ENCODE data around the gene MFRP. TPM values are rescaled to one million over a fixed set of nuclear protein-coding genes. Genes with fewer than 3 reads are reported as not detected.

MFRP gene
- total RNA-seq, 1 donor from 2014 or later = not detected

DNA sequence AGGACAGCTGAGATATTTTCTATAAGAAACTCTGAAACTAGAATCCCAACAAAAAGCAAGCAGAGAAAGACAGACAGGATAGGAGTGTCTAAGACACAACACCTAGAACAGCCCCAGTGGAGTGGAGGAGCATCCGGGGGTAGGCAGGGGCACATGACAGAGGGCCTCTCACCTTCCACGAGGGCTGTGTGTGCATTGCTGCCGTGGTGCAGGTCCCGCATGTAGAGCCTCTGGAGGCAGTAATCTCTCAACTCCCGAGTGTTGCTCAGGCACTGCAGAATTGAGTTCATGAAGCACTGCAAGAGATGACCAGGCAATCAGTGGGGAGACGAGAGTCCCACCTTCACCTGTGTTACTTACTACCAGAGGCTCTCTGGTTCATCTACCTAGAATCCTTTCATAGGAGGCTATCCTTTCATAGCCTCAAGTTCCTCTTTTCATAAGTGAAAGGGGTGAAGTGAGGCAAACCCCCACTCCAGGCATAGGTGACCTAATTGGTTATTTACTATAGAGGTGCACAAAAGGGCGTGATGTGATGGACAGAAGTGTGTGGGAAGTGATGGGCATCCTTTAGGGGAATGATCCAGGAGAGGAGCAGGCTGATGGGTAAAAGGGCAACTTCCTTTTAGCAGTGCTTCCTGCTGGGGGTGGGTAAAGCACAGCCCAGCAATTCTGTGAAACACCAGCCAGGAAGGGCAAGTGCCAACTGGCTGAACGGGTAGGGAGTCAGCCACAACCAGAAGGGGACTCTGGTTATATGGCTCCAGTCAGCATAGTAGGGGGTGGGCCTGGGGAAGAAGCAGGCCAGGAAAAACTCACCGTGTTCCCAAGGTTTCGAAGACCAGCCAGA is 13.1 kb upstream of the MFRP start:
- DNase-seq (ENCODE audit: low spot score) = no peak

DNA sequence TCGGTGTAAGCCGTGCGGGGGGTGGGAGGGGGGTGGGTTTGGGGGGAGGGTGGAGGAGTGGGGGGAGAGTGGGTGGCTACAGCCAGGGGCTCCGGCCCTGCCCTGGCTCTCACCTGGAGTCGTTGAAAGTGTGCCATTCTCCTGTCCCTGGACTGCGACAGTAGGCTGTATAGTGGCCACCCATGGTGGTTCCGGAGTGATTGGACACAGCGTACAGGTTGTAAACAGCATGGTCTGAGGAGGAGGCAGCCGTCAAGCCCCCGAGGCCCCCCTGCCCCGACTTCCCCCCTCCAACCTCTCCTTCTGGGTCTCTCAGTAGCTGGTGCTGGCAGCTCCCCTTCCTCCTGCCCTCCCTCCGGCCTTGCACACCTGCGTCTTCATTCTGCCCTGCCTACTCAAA is 10.6 kb upstream of the MFRP start:
- DNase-seq (ENCODE audit: low spot score) = no peak

DNA sequence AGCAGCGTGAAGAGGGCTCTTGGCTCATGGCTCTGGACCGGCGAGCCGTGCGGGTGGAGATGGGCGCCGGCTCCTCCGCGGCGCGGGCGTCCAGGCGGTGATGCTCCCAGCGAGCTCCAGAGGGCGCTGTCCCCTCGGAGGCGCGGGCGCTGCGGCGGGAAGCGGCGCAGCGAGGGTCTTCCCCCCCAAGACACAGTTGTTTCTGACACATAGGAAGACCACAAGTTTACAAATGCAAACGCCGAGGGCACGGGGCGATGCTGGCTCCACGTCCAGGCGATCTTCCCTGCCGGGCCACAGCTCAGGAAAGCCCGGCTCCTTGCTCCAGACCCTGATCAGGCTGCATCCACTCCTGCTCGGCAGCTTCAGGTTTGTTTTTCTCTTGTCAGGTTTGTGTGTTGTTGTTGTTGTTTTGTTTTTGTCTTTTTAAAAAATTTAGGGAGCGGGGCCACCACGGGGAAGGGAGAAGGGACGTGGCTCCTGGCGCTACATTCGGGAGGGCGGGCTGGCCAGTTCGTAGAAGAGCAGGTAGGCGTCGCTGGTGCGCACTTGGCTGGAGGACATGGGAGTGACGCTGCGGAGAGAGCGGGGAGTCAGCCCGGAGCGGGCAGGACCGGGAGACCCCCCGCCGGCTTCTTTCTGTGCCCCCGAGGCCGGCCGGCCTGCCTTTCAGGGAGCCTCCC is 10.0 kb upstream of the MFRP start:
- DNase-seq (ENCODE audit: low spot score) = peak; percentile 85

DNA sequence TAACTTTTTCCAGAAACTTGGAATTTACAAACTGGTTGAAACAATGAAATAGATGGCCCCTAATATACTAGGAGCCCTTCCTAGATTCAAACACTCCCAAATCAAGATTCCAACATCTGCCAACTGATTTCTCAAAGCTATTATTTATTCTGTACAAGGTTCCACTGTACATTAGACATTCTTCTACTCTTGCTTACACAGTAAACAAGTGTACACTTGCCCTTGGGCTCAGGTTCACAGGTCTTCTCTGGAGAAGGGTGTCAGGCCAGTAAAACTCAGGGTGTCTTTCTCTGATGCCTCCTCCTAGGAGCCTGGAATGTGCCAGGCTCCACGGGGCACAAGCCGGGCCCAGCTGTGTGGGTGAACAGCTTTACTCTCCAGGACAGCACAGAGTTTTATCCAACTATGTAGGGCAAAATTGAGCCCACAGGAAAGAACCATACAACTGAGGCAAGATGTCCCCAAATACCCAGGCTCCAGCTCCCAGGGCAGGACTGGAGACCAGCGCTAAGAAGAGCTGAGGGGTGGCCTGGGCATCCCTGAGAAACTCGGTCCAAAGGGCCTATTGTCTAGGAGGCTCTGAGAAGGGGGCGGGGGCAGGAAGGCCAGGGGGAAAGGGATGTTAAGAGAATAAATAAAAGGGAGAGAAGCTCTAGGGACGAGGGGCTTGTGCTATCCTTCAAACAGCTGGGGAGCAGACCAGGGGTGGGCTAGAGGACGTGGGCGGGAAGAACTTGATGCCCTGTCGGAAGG is 8.8 kb upstream of the MFRP start:
- no peak for DNase-seq (ENCODE audit: low spot score)

DNA sequence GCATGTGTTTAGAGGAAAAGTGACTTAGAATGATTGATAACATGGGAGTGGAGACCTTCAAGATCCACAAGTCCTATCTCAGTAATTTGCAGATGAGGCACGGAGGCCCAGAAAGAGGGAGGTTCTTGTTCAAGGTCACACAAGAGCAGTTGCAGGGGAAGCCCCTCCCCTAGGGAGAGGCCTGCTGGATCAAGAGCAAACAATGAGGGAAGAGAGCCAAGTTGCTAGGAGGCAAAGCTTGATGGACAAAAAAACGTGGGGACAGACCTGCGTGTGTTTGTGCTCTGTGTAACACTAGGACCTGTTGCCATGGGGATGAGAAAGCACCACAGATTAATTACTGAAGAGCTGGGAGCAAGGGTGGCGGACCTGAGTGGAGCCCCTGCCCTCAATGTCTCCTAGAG is 6.4 kb upstream of the MFRP start:
- peak; percentile 68 for DNase-seq (ENCODE audit: low spot score)

DNA sequence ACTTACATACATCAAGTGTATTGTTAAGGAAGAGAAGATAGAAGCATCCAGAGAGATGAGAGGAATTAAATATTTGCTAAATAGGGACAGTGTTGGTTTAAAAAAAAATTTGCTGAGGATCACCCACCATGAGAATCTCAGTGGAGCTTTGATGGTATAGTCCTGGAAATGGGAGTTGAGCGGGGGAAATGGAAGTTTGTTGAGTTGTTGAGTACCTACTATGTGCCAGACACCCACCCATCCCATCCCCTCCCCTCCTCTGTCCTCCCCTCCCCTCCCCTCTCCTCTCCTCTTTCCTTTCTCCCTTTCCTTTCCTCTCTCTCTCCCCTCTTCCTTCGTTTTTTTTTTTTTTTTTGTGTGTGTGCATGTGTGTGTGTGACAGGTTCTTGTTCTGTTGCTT is 4.7 kb upstream of the MFRP start:
- no peak for DNase-seq (ENCODE audit: low spot score)

DNA sequence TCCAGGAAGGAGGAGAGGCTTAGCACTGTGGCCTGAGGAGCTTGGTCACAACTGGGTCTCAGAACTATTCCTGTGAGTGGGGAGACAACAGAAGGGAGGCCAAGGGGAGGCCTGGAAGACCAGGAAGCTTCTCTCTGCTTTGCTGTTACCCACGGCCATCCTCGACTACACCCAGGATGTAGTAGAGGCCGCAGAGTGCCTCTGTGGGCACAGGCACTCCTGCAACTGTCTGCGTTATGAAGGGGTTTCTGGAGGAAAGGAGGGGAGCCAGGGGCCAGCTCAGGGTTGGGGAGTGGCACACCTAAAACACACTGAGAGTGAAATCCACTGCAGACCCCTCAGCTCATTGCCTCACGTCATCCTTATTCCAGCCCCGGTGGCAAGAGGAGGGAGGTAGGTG is 3.8 kb upstream of the MFRP start:
- no peak for DNase-seq (ENCODE audit: low spot score)

DNA sequence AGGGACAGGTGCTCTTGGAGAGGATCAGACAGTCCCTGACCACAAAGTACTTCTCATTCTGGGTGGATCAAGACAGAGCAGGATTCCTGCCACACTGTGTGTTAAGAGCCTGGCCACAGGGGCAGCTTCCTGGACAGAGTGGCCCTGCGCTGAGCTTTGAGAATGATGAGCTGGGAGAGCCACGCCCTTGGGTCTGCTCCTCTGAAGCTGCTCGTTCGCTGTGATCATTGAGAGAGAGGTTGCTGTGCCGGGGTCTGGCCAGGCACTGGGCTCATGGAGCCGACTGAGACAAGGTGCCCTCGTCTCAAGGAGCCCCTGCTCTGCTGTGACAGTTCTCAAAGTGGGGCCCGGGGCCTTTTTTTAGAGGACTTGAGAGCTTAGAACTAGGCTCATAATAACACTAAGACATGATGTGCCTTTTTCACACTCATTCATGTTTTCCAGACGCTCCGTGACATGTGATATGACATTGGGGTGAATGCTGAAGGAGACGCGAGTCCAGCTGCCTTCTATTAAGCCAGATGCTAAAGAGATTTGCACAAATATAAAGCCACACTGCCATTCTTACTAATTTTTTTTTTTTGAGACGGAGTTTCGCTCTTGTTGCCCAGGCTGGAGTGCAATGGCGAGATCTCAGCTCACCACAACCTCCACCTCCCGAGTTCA is 1.6 kb upstream of the MFRP start:
- DNase-seq (ENCODE audit: low spot score) = no peak

DNA sequence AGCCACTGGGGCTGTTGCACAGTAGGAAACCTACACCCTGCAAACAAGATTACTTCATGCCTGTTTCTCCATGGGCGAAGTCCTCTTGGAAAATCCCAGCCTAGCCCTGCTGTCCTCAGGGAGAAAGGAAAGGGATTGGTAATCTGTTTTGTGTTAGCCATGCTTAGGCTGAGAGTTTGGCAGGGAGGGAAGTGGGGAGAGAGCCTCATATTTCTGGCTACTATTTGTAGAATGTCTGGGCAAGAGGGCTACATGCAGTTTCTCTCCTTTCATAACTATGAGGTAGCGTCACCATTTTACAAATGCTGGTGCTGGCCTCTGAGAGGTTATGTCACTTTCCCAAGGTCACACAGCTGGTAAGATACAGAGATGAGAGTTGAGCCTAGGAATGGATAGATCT is 737 bp upstream of the MFRP start:
- no peak for DNase-seq (ENCODE audit: low spot score)

DNA sequence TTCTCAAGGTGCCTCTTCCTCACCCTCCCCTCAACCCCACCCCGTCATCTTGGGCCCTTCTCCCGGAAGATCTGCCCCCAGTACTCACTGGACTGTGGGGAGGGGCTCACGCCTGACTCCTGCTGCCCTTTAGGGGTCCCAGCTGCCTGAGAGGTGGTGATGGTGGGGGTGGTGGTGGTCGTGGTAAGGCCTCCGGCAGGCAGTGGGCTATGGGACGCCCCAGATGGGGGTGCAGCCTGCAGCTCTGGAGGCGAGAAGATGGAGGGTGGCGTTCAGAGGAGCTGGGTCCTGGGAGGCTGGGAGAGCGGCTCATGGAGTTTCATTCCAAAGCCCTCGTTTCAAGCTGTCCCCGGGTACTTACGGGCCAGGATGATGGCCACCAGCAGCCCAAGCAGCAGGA is 820 bp downstream of the MFRP start:
- DNase-seq (ENCODE audit: low spot score) = no peak

DNA sequence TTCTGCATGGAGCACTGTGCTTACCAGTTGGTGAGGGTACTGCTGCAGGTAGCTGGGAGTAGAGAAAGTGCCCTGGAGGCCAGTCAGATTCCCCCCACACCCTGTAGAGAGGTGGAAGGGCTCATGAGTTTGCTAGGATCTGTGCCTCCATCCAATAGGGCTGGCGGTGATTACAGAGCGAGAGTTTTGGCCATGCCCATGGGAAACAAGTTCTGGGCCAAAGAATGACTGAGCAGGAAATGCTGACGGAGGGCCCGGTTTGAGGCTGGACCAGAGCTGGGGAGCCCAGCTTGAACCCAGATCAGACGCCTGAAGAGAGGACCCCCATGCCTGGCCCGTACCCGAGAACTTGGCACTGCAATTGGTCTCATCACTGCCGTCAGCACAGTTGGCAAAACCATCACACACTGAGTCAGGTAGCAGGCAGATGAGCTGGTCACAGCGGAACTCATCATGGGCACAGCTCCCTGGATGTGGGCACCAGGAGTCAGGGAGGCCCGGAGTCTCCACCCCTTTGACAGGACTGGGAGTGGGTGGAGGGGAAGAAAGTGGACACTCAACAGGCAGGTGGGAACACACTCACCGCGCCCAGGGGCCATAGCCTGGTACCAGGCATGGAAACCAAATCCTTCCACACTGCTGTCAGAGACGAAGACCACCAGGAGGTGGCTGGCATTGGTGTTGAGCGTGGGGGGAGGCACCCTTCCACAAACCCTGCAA is 2.1 kb downstream of the MFRP start:
- DNase-seq (ENCODE audit: low spot score) = no peak

DNA sequence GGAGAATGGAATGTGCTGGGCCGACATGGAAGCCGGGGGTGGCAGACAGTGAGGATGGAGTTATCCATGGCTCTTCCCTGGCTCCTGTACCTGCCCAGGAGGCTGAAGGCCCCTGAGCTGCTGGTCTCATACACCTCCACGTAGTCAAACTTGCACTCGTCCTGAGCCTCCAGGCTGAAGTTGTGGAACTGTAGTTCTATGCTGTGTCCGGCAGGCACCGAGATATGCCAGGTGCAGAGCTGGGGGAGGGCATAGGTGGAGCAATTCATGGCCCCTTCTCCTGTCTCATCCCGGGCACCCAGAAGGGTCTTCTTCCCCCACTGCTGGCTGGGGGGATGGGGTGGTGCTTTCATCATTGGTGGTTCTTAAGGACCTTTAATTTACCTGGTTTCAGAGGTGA is 2.8 kb downstream of the MFRP start:
- no peak for DNase-seq (ENCODE audit: low spot score)

DNA sequence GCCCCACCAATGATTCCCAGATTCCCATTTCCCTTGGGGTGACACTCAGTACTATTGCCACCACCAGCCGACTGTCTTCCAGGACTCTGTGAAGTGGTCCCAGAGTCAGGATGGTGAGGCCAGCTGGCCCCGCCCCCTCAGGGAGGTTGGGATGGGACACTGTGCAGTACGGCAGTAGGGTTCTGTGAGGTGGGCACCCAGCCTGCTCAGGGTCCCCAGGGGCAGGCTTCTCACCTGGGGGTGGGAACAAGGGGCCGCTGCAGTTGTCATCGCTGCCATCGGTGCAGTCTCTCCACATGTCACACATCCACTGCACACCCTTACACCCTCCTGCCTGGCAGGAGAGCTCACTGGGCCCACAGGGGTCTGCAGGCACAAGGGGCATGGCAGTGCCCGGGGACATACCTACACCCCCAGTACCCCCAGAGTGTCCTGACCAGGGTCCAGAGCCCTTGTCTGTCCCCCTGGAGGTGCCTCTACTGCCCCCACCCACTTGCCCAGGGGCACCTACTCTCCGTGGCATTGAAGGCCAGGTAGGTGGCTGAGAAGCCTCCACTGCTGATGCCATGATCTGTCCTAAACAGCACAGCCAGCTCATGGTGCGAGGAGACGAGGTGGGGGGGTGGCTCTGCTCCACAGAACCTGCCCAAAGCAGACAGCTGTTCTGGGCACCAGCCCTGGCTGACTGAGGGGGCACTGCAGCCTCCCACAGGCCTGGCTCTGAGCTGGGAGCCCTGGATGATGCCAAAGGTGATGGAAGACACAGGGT is 4.0 kb downstream of the MFRP start:
- DNase-seq (ENCODE audit: low spot score) = no peak

DNA sequence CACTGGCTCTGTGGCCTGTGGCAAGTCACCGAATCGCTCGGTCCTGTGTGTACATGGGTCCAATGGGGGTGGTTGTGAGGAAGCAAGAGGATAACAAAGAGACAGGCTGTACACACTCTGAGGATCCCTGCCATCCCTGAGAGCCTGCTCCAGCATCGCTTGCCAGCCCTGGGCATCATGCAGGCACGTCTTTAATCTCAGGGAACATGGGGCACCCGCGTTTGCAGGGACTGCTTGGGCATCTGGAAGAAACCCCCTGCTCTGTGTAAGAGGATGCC is 4.5 kb downstream of the MFRP start:
- DNase-seq (ENCODE audit: low spot score) = no peak

DNA sequence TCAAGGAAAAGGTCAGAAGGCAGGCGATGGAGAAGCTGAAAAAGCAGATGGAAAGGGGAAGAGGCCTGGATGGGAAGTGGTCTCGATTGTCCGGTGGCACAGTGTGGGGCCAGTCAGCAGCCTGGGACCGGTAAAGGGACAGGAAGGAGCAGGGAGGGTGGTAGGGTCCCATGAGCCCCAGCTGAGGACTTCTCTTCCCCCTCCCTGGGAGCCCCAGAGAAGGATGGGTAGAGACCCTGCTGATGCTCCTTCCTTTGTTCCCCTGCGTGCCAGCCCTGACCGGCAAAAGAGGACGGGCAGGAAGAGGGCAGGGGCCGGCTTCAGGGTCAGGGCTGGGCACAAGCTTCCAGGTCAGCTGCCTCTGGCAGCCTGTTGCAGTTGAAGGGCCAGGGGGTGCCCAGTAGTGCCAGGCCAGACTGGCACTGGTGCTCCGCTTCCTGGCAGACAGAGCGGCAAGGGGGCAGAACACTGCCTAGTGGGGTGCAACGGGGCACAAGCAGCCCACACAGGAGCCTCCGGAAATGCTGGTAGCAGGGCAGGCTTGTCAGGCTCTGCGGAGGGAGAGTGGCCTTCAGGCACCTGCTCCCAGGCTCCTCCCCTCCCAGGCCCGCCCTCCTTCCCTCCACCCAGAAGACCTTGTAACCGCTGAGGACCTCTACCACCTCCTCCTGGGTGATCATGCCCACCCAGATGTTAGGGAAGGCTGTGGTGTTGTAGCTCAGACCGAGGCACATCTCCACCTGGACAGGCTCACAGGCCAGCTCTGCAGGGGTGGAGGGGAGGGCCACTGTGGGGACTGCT is 5.1 kb downstream of the MFRP start:
- DNase-seq (ENCODE audit: low spot score) = no peak

DNA sequence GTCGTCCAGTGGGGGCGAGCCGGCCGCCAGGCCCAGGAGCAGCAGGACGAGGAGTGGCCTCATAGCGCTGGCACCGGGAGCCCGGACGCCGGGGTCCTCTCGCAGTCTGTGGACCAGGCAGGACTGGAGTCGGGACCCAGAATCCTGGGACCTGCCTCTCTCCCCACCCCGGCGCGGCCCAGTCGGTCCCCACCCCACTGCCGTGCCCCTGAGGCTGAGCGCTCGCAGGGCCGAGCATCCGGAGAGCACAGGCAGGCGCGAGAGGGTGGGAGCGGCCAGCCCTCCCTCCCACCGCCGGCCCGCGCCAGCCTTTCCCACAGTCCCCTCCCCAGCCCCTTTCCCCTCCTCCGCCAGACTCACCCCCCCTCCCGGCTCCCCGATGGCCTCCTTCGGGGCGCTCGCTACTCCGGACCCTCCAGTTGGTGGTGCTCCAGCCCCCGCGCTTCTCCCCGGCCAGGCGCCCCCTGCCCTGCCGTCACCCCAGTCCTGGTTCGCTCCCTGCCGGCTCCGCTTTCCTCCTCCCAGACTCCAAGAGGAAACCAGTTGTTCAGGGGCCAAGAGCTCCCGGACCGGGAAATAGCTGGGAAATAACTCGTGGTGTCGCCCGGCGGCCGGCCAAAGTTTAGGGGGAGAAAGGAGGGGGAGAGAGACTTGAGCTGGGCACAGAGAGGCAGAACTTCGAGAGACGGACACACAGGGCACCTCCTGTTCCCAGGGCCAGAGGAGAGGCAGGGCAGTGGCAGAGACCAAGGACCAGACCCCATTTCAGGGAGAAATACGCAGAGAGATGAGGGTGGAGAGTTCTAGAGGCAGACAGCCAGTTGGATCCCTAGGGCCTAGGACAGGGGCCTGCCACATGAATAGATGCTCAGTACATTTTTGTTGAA is 5.9 kb downstream of the MFRP start, which contains the start of gene C1QTNF5:
Gene C1QTNF5 (minus strand): TSS at position 549 of the 887 bp plus-strand sequence. CDS start 486 bp downstream, at position 63.
- peak; percentile 80 for DNase-seq (ENCODE audit: low spot score)

DNA sequence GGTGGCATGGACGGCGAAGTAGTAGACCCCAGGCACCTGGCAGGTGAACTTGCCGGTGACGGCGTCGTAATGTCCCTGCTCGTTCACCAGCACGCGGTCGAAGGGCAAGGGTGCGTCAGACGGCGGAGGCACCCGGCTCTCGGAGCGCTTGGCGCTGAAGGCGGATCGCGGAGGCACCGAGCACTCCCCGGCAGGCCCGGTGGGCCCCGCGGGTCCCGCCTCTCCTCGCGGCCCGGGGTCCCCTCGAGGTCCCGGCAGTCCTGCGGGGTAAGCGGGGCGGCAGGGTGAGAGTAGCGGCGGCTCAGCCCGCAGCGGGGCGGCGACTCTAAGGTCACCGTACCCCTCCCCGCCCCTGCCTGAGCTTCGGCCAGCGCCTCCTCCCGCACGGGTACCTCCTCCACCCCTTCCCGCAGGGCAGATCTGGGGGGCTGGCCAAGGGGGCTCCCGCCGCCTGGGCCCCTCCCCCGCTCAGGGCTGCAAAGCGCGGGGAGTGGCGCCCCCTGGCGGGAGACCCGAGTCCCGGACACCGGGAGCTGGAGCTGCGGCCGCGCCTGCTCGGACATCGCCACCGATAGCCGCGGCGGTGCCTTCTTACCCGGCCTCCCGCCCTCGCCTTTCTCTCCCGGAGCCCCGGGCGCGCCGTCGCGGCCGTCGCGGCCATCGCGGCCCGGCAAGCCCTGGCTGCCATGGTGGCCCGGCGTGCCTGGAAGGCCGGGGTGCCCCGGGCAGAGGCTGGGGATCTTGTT is 6.7 kb downstream of the MFRP start:
- peak; percentile 68 for DNase-seq (ENCODE audit: low spot score)

DNA sequence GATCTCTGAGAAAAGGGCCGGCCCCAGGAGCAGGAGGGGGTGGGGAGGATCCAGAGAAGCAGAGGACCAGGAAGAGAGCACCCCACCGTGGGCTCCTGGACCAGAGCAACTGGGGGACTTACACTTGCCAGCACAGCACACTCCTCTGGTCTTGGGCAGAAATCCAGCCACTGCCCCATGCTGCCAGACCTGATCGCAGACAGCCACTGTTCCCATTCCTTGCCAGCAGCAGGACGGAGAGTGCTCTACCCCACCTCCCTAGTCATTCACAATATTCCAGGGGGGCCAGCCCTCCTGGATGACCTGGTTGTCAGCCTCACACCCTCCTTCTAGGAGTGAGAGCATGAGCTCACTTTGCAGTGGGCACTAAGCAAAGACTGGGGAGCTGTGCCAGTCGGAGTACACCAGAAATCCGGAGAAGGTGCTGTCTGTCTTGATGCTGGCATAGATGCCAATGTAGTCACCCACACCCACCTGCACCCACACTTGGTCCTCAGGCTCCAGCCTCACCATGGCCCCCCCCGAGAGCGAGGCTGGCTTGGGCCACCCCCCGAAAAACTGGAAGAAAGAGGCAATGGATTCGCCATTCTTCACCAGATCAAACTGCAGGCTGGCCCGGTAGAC is 7.4 kb downstream of the MFRP start:
- no peak for DNase-seq (ENCODE audit: low spot score)

Measured in mucosa of gallbladder (tissue), 1 donor.